K562 (cell line): Measurements from ENCODE around the gene PGAP2. TPM values are rescaled to one million over a fixed set of nuclear protein-coding genes. Genes with fewer than 3 reads are reported as not detected.
"Not testable (repeated sequence)": the region's sequence is repeated elsewhere in the genome, so short reads cannot be mapped to it uniquely, and the experiment has no call there.

Experiments used
- ATAC-seq: fragments of 200-7000 bp; cut with Tn5 transposase; 3 replicates; pipeline ENCODE4 v1.9.1; 2020; ENCODE audit warnings: moderate library complexity
- BruUV-seq: library from RNA; stranded (reverse); fragments of 400-500 nt; replicated peaks from 2 replicates; lab custom pipeline; 2021; lab: Mats Ljungman, UMichigan
- CTCF ChIA-PET: fragments of 300-600 bp; formaldehyde crosslinking; extraction: SDS; loops from one replicate; lab custom pipeline; 2021; ENCODE audit warnings: low intra/inter-chr PET ratio; lab: Yijun Ruan, JAX
- POLR2A ChIA-PET: fragments of 300-600, 350-650 bp; sonication (Branson Sonifier 250); formaldehyde crosslinking; extraction: SDS; loops from one replicate; lab custom pipeline; 2021; ENCODE audit warnings: antibody characterized with exemption, inconsistent platforms; lab: Yijun Ruan, JAX
- DNase-seq, 4 experiments: peaks; one replicate each; pipeline versions ENCODE4 v3.0.0 to v3.0.0-alpha.2; 2011 to 2018; ENCODE audit warnings: low spot score in 3 of 4, mixed read lengths in 3 of 4; ENCODE audit errors: extremely low read depth in 1 of 4
- FAIRE-seq: peaks from 2 replicates; lab custom pipeline; 2011; peaks lifted over from hg19 to GRCh38; lab: Jason Lieb, UNC
- H2AFZ ChIP-seq: 2 replicates; pipeline ENCODE4 v1.6.0; 2011; ENCODE audit warnings: low read depth, low read length, control low read depth, inconsistent platforms
- H3K27ac ChIP-seq: fragments of 200-600 bp; 3 replicates; pipeline ENCODE4 v1.8.0; 2011; ENCODE audit warnings: low read depth, mild to moderate bottlenecking, control low read depth, inconsistent platforms, low read length, moderate library complexity, mixed read lengths; ENCODE audit errors: extremely low read depth
- H3K27me3 ChIP-seq, 2 experiments: fragments of 300-600 bp in 1 of 2; 2 replicates in 1 of 2; 3 replicates in 1 of 2; pipeline versions ENCODE4 v1.6.0 to v1.8.0; 2011; ENCODE audit warnings: inconsistent platforms in 2 of 2, low read length in 2 of 2, mild to moderate bottlenecking in 1 of 2, mixed read lengths in 1 of 2, moderate library complexity in 1 of 2; ENCODE audit not compliant: control insufficient read depth in 2 of 2, insufficient read depth in 2 of 2
- H3K36me3 ChIP-seq: fragments of 300-600 bp; 3 replicates; pipeline ENCODE4 v1.8.0; 2011; ENCODE audit warnings: mild to moderate bottlenecking, low read length, inconsistent platforms; ENCODE audit not compliant: control insufficient read depth, insufficient read depth
- H3K4me1 ChIP-seq, 2 experiments: fragments of 200-600 bp in 1 of 2; replicated peaks in 1 of 2; 2 replicates in 1 of 2; 3 replicates in 1 of 2; pipeline versions ENCODE4 v1.5.1 to v1.8.0; 2011; ENCODE audit warnings: inconsistent platforms in 2 of 2, low read length in 2 of 2, mild to moderate bottlenecking in 1 of 2, mixed read lengths in 1 of 2, moderate library complexity in 1 of 2; ENCODE audit not compliant: control insufficient read depth in 2 of 2, insufficient read depth in 2 of 2
- H3K4me2 ChIP-seq: 2 replicates; pipeline ENCODE4 v1.6.1; 2011; ENCODE audit warnings: low read length, control low read depth, inconsistent platforms, mixed read lengths; ENCODE audit not compliant: insufficient read depth
- H3K4me3 ChIP-seq: fragments of 200-600 bp; sonication (generic), shearing (Covaris generic); 2 replicates; pipeline ENCODE4 v1.5.1; 2016; ENCODE audit warnings: control low read depth, inconsistent platforms
- H3K79me2 ChIP-seq: fragments of 200-600 bp; 3 replicates; pipeline ENCODE4 v1.8.0; 2011; ENCODE audit warnings: low read length, inconsistent platforms; ENCODE audit not compliant: control insufficient read depth, insufficient read depth
- H3K9ac ChIP-seq, 2 experiments: 2 replicates each; pipeline versions ENCODE4 v1.6.0 to v1.6.1; 2011; ENCODE audit warnings: low read depth in 2 of 2, low read length in 2 of 2, control low read depth in 1 of 2, inconsistent platforms in 1 of 2, mild to moderate bottlenecking in 1 of 2, mixed read lengths in 1 of 2; ENCODE audit not compliant: insufficient read depth in 1 of 2
- H3K9me1 ChIP-seq: one replicate; pipeline ENCODE4 v1.6.0; 2011; ENCODE audit warnings: inconsistent platforms, mild to moderate bottlenecking, low read length, moderate library complexity; ENCODE audit not compliant: control insufficient read depth, insufficient read depth
- H3K9me3 ChIP-seq: replicated peaks from 2 replicates; pipeline ENCODE4 v1.5.1; 2011; ENCODE audit warnings: low read depth, low read length, inconsistent platforms; ENCODE audit not compliant: control insufficient read depth, insufficient read depth
- H4K20me1 ChIP-seq: replicated peaks from 2 replicates; pipeline ENCODE4 v1.6.1; 2011; ENCODE audit warnings: low read length, inconsistent platforms, mixed read lengths; ENCODE audit not compliant: control insufficient read depth, insufficient read depth
- ARHGAP35 ChIP-seq: fragments of 450-650 bp; IDR thresholded peaks from 2 replicates; pipeline ENCODE4 v1.6.1; 2018; ENCODE audit not compliant: partially characterized antibody
- C11orf30 ChIP-seq: fragments of 450-650 bp; IDR thresholded peaks from 2 replicates; pipeline ENCODE4 v1.6.1; 2016; ENCODE audit warnings: low read depth, mild to moderate bottlenecking
- MAFK ChIP-seq: IDR thresholded peaks from 2 replicates; pipeline ENCODE4 v1.6.1; 2011; ENCODE audit warnings: low read length, improper control_type of control experiment
- SLC30A9 ChIP-seq: fragments of 250-450 bp; sonication (Bioruptor Pico); IDR thresholded peaks from 2 replicates; pipeline ENCODE4 v1.8.0; 2022; ENCODE audit warnings: mild to moderate bottlenecking, moderate library complexity
- STAT6 ChIP-seq: sonication (generic); formaldehyde crosslinking; IDR thresholded peaks from 2 replicates; pipeline ENCODE4 v1.8.1; 2023; ENCODE audit warnings: mild to moderate bottlenecking, missing genetic modification reagents
- TRIM25 ChIP-seq: fragments of 450-650 bp; IDR thresholded peaks from 2 replicates; pipeline ENCODE4 v1.7.0; 2016; ENCODE audit warnings: borderline replicate concordance
- U2AF1 ChIP-seq: fragments of 200-400 bp; formaldehyde crosslinking; optimal IDR thresholded peaks from 2 replicates; pipeline ENCODE3; 2017; ENCODE audit warnings: mild to moderate bottlenecking, low read depth, low read length, moderate library complexity
- U2AF2 ChIP-seq: fragments of 200-400 bp; formaldehyde crosslinking; optimal IDR thresholded peaks from 2 replicates; pipeline ENCODE3; 2017; ENCODE audit warnings: low read depth, mild to moderate bottlenecking, low read length
- ZC3H8 ChIP-seq: fragments of 450-650 bp; IDR thresholded peaks from 2 replicates; pipeline ENCODE4 v1.6.1; 2017
- ZNF23 ChIP-seq: fragments of 250-450 bp; sonication (Bioruptor Pico); IDR thresholded peaks from 2 replicates; pipeline ENCODE4 v1.4.0; 2020; ENCODE audit warnings: mild to moderate bottlenecking
- ZNF24 ChIP-seq: fragments of 450-650 bp; IDR thresholded peaks from 2 replicates; pipeline ENCODE4 v1.6.1; 2016
- WGBS: fragments of 100-300 bp; shearing (Covaris generic); methylation state at CpG from one replicate; pipeline ENCODE4 v1.1.6; 2016; ENCODE audit warnings: low coverage, mixed read lengths; ENCODE audit not compliant: insufficient coverage; ENCODE audit errors: missing lambda C conversion rate; 5-methylcytosine and 5-hydroxymethylcytosine counted together
- in situ Hi-C: fragments of 300-500 bp; cut with MboI; formaldehyde crosslinking; loops from 4 replicates; pipeline ENCODE4 v1.15.0; 2018; ENCODE audit warnings: inconsistent platforms, mixed read lengths
- intact Hi-C: fragments of 100-400 bp; cut with micrococcal nuclease; formaldehyde crosslinking; loops from 2 replicates; pipeline ENCODE4 v1.14.2; 2022
- polyA plus RNA-seq, 8 experiments: library from polyadenylated mRNA; depleted of rRNA in 4 of 8; stranded (reverse) in 5 of 8; unstranded in 3 of 8; fragments of >200 nt; fragmentation: Nextera tagmentation in 2 of 8; fragmentation: Illumina TruSeq in 1 of 8; extraction: Ambion mirVana in 2 of 8; extraction: Trizol in 1 of 8; gene quantifications; 2 replicates each; pipeline versions ENCODE4 v1.2.1 to v1.2.3, GENCODE V29; 2011 to 2014; ENCODE audit warnings: inconsistent platforms in 1 of 8, missing spikeins in 1 of 8
- total RNA-seq, 7 experiments: library from RNA; depleted of rRNA in 6 of 7; stranded (reverse); fragments of >200 nt in 6 of 7; fragmentation: Illumina TruSeq in 2 of 7; extraction: Trizol in 2 of 7; gene quantifications; 2 replicates each; pipeline versions ENCODE4 v1.2.1 to v1.2.3, GENCODE V29; 2011 to 2021; ENCODE audit warnings: low replicate concordance in 1 of 7

The PGAP2 gene
- total and polyA plus RNA-seq, 9 of the 15 experiments (the other 6 are each of a cell fraction or from before 2014, with no cell fraction given): 17.9 to 47.2 (median 33.7) TPM

DNA sequence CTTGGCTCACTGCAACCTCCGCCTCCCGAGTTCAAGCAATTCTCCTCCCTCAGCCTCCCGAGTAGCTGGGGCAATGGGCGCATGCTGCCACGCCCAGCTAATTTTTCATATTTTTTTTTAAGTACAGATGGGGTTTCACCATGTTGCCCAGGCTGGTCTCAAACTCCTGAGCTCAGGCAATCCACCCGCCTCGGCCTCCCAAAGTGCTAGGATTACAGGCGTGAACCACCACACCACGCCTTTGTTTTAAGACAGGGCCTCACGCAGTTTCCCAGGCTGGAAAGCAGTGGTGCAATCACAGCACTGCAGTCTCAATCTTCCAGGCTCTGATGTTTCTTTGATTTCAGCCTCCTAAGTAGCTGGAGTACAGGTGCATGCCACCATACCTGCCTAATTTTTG is 14.0 kb upstream of the PGAP2 start:
- intact Hi-C loops, FAIRE-seq, H3K9me1 ChIP-seq, POLR2A ChIA-PET, CTCF ChIA-PET, H2AFZ ChIP-seq, H3K27ac ChIP-seq, H3K9ac ChIP-seq, H3K9me3 ChIP-seq, ATAC-seq, H3K27me3 ChIP-seq, in situ Hi-C loops, H3K4me3 ChIP-seq, H4K20me1 ChIP-seq, H3K4me2 ChIP-seq, DNase-seq, BruUV-seq: not testable (repeated sequence)
- H3K79me2 ChIP-seq: peaks cover 83% of the 10 kb centered on the region
- H3K36me3 ChIP-seq: peaks cover 60% of the 10 kb centered on the region
- WGBS: 95% methylated on average over 8 of the region's 10 CpGs
- peaks cover 7 to 22% of the 10 kb centered on the region in 2 experiments for H3K4me1 ChIP-seq

DNA sequence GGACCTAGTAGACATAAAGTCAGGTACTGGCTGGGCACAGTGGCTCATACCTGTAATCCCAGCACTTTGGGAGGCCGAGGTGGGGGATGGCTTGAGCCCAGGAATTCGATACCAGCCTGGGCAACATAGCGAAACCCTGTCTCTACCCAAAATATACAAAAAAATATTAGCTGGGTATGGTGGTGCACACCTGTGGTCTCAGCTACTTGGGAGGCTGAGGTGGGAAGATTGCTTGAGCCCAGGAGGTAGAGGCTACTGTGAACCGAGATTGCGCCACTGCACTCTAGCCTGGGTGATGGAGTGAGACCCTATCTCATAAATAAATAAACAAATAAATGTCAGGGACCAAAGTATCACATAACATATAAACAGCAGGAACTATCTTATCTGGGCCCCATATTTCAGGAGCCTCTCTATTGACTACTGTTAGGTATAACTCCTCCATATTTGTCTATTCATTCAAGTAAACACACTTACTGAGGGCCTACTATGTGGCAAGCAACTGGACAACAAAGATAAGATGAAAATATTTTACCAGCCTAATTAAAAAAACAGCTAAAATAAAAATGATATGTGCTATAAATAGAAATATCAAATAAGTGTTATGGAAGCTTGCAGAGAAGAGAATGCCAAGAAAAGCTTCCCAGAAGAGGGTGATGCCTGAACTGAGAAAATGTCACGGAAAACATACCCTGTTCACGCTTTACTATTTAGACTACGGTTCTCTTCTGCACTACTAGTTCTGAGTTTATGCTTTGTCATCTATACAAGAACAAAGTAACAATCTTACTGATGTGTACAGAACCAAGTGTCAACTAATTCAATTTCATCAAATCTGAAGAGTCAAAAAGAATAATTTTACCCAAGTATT is 13.0 kb upstream of the PGAP2 start:
- no peak for ATAC-seq
- POLR2A ChIA-PET: interaction anchor here (0.8 to 2.5 kb wide), 4 partner anchors 9 to 14 kb away, joined by 3 to 11 read pairs (median 4); no protein-coding TSS in a partner anchor
- peaks cover 54% of the 10 kb centered on the region for H3K36me3 ChIP-seq
- no peak overlapping the region for H2AFZ ChIP-seq
- no peak for DNase-seq
- no TSS peak for BruUV-seq
- no peak for FAIRE-seq
- H3K27ac ChIP-seq: peak overlapping the region; percentile 94; the same call in 2 of the 3 replicates
- intact Hi-C loops (no loop called here), in situ Hi-C loops (no loop called here)
- H3K79me2 ChIP-seq: peaks cover 73% of the 10 kb centered on the region
- H3K9me3 ChIP-seq: no peaks in the 10 kb centered on the region
- H3K4me1 ChIP-seq: peaks cover 7 to 22% of the 10 kb centered on the region in 2 experiments
- no peaks in the 10 kb centered on the region for H3K9me1 ChIP-seq
- peak overlapping the region in 1 of 2 experiments; percentile 97; a peak in 3 of 4 replicates for H3K9ac ChIP-seq
- no peaks in the 10 kb centered on the region for H3K27me3 ChIP-seq
- CTCF ChIA-PET: no interaction called here
- WGBS: 63% methylated on average over 8 of the region's 8 CpGs
- peaks cover 7% of the 10 kb centered on the region; the same call in 1 of the 2 replicates for H4K20me1 ChIP-seq
- peak overlapping the region; percentile 96 for H3K4me2 ChIP-seq
- H3K4me3 ChIP-seq: peak overlapping the region; percentile 86
- TF ChIP-seq U2AF1 (no peak), U2AF2 (no peak), ARHGAP35 (no peak), C11orf30 (peak; percentile 63), ZNF23 (CRISPR knock-in tag) (no peak), SLC30A9 (CRISPR knock-in tag) (no peak), TRIM25 (no peak), STAT6 (CRISPR knock-in tag) (no peak), ZC3H8 (no peak), MAFK (peak; percentile 25; the same call in 1 of the 2 replicates), ZNF24 (no peak)
